Stimulated activated effector memory CD8-positive, alpha-beta T cell treated with anti-CD3 and anti-CD28 coated beads, Interleukin-12 subunit alpha, Interleukin-12 subunit beta, amount 100 ng/mL, for 72 hours (primary cell): ENCODE results near the gene LARP4B.

Experiments
- ATAC-seq: fragments of 150-1000 bp; cut with Tn5 transposase; 2 replicates; pipeline ENCODE4 v1.10.0; 2021
- DNase-seq, 2 donors: peaks; one replicate each; pipeline ENCODE4 v3.0.0; 2021 to 2022; ENCODE audit warnings: low spot score in 2 of 2
- H3K27ac Mint-ChIP-seq: one replicate; pipeline ENCODE4 v1.8.0; 2022; ENCODE audit warnings: mild to moderate bottlenecking, mixed read lengths
- H3K36me3 Mint-ChIP-seq: one replicate; pipeline ENCODE4 v1.8.0; 2022; ENCODE audit warnings: mild to moderate bottlenecking, mixed read lengths
- H3K4me1 Mint-ChIP-seq: one replicate; pipeline ENCODE4 v1.8.0; 2022; ENCODE audit warnings: mixed read lengths
- H3K4me3 Mint-ChIP-seq: one replicate; pipeline ENCODE4 v1.8.0; 2022; ENCODE audit warnings: mild to moderate bottlenecking, mixed read lengths
- H3K9me3 Mint-ChIP-seq: one replicate; pipeline ENCODE4 v1.8.0; 2022; ENCODE audit warnings: mixed read lengths

LARP4B gene

GRCh38 chr10:819816-820215 is 111.7 kb downstream of the LARP4B start:
- no peak overlapping the region for H3K27ac Mint-ChIP-seq
- H3K36me3 Mint-ChIP-seq: peaks cover 99% of the 10 kb centered on the region
- peaks cover 30% of the 10 kb centered on the region for H3K4me1 Mint-ChIP-seq

DNA sequence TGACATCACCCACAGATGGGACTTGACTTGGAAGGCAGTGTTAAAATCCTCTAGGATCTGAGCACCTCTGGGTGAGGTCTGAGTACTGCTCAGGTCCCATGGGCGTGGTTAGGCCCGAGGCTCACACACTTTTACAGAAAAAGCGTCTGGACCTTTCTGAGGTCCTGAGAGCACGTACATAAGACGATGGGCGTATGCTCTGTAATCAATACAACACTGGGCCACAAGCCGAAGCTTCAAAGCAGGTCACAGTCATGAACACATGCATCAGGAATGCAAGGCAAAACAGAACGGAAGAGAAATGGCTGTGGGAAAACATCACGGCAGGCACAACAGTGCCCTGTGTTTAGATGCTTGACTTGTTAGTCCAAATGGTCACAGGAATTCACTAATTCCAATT is 112.2 kb downstream of the LARP4B start:
- H3K4me1 Mint-ChIP-seq: peaks cover 30% of the 10 kb centered on the region
- H3K27ac Mint-ChIP-seq: no peak overlapping the region
- no peak overlapping the region for H3K4me3 Mint-ChIP-seq
- H3K36me3 Mint-ChIP-seq: peaks cover 99% of the 10 kb centered on the region
- ATAC-seq (no peak), DNase-seq (no peak)
- no peaks in the 10 kb centered on the region for H3K9me3 Mint-ChIP-seq

More at GRCh38 chr10:819816-820215, 111.7 kb downstream of the LARP4B start:
- ATAC-seq (no peak), DNase-seq (no peak)
- no peaks in the 10 kb centered on the region for H3K9me3 Mint-ChIP-seq
- no peak overlapping the region for H3K4me3 Mint-ChIP-seq

DNA sequence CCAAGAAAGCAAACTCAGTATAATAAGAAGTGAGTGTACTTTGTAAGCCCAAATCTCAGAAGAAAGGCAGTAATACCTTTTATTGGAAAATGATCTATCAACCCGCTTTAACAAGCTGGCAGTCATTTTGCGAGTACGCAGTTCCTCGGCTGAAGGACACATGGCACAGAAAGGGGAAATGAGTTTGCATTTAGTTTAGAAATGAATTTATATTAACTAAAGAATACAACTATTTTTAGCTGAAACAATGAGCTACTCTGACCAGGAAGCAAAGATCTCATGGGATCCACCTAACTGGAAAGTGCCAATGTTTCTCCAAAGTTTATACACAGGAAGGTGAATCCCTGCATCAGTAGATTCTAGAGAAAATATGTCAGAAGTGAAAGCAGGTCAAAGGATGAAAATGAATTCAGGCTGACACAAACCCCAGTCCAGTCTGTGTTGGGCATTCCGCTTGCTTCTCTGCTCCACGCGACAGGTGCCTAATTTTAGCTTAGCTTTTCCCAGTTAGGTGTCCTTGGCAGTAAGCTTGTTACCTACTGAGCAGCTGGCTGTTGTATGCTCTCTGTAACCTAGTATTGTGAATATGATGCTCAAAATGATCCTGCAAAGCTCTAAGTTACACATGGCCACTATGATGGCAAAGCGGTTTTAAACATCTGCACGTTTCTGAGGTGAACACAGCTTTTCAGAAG is 112.8 kb downstream of the LARP4B start:
- peaks cover 99% of the 10 kb centered on the region for H3K36me3 Mint-ChIP-seq
- no peak overlapping the region for H3K4me3 Mint-ChIP-seq
- DNase-seq (no peak), ATAC-seq (no peak)
- H3K9me3 Mint-ChIP-seq: no peaks in the 10 kb centered on the region
- peaks cover 26% of the 10 kb centered on the region for H3K4me1 Mint-ChIP-seq
- no peak overlapping the region for H3K27ac Mint-ChIP-seq

GRCh38 chr10:818010-818409 is 113.5 kb downstream of the LARP4B start:
- ATAC-seq (no peak), DNase-seq (no peak)
- peaks cover 100% of the 10 kb centered on the region for H3K36me3 Mint-ChIP-seq
- peaks cover 20% of the 10 kb centered on the region for H3K4me1 Mint-ChIP-seq
- no peaks in the 10 kb centered on the region for H3K9me3 Mint-ChIP-seq
- no peak overlapping the region for H3K27ac Mint-ChIP-seq
- no peak overlapping the region for H3K4me3 Mint-ChIP-seq

- Mint-ChIP-seq H3K4me3 (no peak overlapping the region), H3K36me3 (peaks cover 100% of the 10 kb centered on the region), H3K9me3 (no peaks in the 10 kb centered on the region), H3K27ac (peak overlapping the region; percentile 23), H3K4me1 (peaks cover 15% of the 10 kb centered on the region)
- ATAC-seq (no peak), DNase-seq (no peak)
Observed at GRCh38 chr10:817371-817770, 114.1 kb downstream of the LARP4B start.

DNA sequence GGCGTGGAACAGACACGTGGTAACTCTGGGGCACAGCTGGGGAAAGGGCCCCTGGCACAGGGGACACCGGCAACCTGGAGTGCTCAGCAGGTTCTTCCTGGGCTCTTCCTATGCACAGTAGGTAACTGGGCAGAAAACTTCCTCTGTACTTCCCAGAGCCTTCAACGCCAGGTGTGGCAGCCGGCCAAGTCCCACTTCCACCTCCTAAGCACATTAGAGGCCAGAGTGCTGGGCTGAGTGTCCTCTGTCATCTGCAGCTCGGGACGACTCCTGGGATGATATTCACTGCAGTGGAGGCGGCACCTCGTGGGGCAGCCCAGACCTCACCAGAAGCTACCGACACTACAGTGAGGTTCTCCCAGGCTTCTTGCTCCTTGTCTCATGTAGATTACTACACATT is 114.5 kb downstream of the LARP4B start:
- Mint-ChIP-seq H3K4me1 (peaks cover 12% of the 10 kb centered on the region), H3K36me3 (peaks cover 100% of the 10 kb centered on the region), H3K9me3 (no peaks in the 10 kb centered on the region), H3K4me3 (no peak overlapping the region), H3K27ac (peak overlapping the region; percentile 23)
- ATAC-seq (no peak), DNase-seq (no peak)

GRCh38 chr10:816091-816477 is 115.4 kb downstream of the LARP4B start:
- Mint-ChIP-seq H3K36me3 (peaks cover 100% of the 10 kb centered on the region), H3K27ac (no peak overlapping the region), H3K9me3 (no peaks in the 10 kb centered on the region), H3K4me3 (no peak overlapping the region), H3K4me1 (peaks cover 4% of the 10 kb centered on the region)
- DNase-seq (no peak), ATAC-seq (no peak)

GRCh38 chr10:815338-816090 is 116.0 kb downstream of the LARP4B start:
- ATAC-seq (no peak), DNase-seq (no peak)
- Mint-ChIP-seq H3K9me3 (no peaks in the 10 kb centered on the region), H3K4me1 (no peaks in the 10 kb centered on the region), H3K36me3 (peaks cover 100% of the 10 kb centered on the region), H3K4me3 (no peak overlapping the region), H3K27ac (peak overlapping the region; percentile 13)

GRCh38 chr10:814536-815302 is 116.8 kb downstream of the LARP4B start:
- H3K4me1 Mint-ChIP-seq: no peaks in the 10 kb centered on the region
- H3K36me3 Mint-ChIP-seq: peaks cover 100% of the 10 kb centered on the region
- peak overlapping the region; percentile 13 for H3K27ac Mint-ChIP-seq
- no peak for DNase-seq
- H3K4me3 Mint-ChIP-seq: no peak overlapping the region
- ATAC-seq: no peak
- no peaks in the 10 kb centered on the region for H3K9me3 Mint-ChIP-seq

DNA sequence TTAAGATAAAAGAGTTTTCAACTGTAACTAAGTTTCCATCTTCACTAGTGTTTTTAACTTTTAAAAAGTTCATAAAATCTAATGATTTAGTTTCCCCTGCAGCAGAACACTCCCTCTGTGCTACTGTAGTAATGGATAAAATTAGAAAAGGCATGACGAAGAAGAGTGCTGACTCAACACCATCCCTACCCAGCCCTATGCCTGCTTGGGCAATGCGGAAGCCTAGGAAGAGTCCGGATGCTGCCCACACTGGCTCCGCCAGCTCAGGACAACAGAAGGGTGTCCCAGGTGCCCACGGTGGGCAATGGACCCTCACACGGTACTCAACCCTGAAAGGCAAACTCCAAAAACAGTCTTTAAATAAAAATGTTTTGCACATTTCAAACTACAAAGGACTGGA is 118.2 kb downstream of the LARP4B start:
- Mint-ChIP-seq H3K36me3 (peaks cover 100% of the 10 kb centered on the region), H3K27ac (no peak overlapping the region), H3K4me3 (no peak overlapping the region), H3K4me1 (no peaks in the 10 kb centered on the region), H3K9me3 (no peaks in the 10 kb centered on the region)
- ATAC-seq: no peak
- no peak for DNase-seq

DNA sequence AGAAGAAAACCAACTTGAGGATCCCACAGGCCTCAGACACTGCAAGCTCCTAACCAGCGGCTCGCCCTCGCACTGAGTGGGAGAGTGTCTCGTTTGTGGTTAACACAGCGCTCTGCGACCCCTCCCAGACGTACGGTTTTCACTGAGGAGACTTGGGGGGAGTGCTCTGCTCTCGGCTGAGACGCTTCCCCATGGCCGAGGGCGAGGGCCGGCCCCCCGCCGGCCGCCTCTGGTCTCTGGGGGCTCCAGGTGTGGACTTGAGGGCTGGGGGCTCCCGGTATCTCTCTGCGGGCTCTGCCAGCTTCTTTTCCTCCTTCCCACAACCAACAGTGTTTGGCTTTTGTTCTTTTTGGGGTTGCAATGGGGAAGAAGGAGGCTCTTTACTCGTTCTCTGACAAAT is 118.7 kb downstream of the LARP4B start:
- Mint-ChIP-seq H3K9me3 (no peaks in the 10 kb centered on the region), H3K4me3 (no peak overlapping the region), H3K4me1 (no peaks in the 10 kb centered on the region), H3K36me3 (peaks cover 100% of the 10 kb centered on the region), H3K27ac (no peak overlapping the region)
- no peak for ATAC-seq
- DNase-seq: no peak

DNA sequence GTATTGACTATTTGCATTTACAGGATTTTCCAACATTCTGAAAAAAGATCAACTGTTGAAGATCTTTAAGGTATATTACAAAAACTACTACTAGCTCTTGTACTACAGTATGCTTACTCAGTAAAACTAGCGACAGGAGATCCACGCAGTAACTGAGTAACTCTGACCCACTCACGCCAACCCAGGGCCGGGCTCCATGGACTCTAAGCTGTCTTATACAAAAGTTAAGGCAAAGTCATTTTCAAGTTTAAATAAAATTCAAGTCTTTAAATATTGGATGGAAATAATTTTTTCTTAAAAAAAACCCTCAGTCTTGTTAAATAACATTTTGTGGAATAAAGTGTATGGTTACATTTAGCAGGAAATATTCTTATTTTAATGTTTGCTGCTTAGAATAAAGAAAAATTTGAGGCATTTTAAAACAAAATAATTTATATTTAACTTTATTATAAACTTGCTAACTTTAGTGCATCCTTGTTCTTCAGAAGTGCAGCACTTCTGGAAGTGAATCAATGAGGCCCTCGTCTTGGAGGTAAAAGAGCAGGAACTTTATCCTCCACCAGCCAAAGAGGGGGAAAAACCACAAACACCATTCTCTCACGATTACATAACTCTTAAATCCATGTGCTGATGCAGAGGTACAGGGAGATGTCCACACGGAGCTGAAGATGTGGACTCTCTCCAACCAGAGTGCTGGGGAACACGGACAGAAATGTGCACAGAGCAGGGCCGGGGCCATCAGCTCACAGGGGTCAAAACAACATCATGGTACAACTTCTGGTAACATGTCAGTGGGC is 119.9 kb downstream of the LARP4B start:
- Mint-ChIP-seq H3K9me3 (no peaks in the 10 kb centered on the region), H3K4me1 (peaks cover 3% of the 10 kb centered on the region), H3K4me3 (no peak overlapping the region), H3K27ac (no peak overlapping the region), H3K36me3 (peaks cover 100% of the 10 kb centered on the region)
- no peak for DNase-seq
- no peak for ATAC-seq

DNA sequence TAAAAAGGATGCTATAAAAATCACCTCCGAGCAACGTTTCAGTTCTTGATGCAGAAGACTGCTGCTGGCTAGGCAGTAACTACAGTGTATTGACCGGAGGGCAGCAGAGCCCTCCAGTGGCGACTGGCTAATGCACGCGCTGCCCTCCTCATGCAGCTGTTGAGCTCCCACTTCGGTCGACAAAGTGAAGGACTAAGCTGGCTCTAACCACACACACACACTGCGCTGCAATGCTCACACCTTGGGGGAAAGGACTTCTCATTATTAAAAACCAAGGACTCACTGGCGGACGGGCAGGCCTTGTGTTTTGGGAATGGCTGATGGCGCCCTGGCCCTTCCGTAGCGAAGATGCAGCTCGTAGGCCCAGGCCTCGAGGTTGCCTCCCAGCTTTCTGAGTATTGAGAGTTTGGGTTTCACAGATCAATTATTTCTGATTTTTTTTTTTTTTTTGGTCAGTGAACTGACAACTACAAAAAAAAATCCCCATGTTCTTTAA is 121.1 kb downstream of the LARP4B start:
- no peak for DNase-seq
- Mint-ChIP-seq H3K36me3 (peaks cover 96% of the 10 kb centered on the region), H3K4me3 (no peak overlapping the region), H3K9me3 (no peaks in the 10 kb centered on the region), H3K27ac (no peak overlapping the region), H3K4me1 (peaks cover 15% of the 10 kb centered on the region)
- ATAC-seq: no peak

DNA sequence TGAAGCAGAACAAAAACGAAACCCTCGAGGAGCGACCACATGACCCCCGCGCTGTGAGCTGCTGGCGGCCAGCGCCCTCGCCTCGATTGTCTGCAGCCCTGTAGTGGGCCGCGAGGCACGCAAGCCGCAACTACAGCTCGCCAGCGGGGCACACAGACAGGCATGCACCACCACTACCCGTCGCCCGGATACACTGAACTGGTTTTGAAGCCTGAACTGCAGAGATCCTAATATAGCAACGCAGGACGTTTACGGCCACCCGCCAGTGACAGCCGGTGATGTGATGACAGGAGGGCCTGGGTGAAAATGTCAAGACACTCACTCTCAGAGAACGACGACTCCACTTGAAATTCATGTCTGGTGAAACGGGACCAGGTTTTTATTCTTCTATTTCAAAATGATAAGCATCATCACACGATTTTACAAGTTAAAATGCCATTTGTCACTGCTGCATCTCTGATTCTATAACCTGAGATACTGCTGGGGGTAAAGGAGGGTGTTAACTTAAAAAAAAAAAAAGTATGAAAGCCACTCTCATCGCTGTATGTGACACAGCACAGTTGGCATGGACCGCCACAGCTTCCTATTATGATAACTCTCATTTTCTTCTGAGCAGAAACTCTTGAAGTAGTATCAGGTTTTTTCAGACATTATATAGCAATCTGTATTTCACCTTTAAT is 121.7 kb downstream of the LARP4B start:
- no peak overlapping the region for H3K4me3 Mint-ChIP-seq
- no peak for DNase-seq
- peaks cover 92% of the 10 kb centered on the region for H3K36me3 Mint-ChIP-seq
- H3K4me1 Mint-ChIP-seq: peaks cover 21% of the 10 kb centered on the region
- H3K27ac Mint-ChIP-seq: no peak overlapping the region
- H3K9me3 Mint-ChIP-seq: no peaks in the 10 kb centered on the region
- ATAC-seq: no peak
